Pancreas (tissue), 10 donors: ENCODE data around the gene FGD5. TPM values are rescaled to one million over a fixed set of nuclear protein-coding genes. Genes with fewer than 3 reads are reported as not detected.

Source experiments
- ATAC-seq, 4 donors: fragments of 200-7000 bp; cut with Tn5 transposase; one replicate each; pipeline versions ENCODE4 v1.8.0 to v1.9.1; 2020; ENCODE audit warnings: mild to moderate bottlenecking in 4 of 4, moderate library complexity in 4 of 4
- DNase-seq, 6 donors: peaks; one replicate each; pipeline ENCODE4 v3.0.0-alpha.2; 2020
- FAIRE-seq: peaks from 2 replicates; lab custom pipeline; 2012; peaks lifted over from hg19 to GRCh38; lab: Jason Lieb, UNC
- H3K27ac ChIP-seq, 4 donors: fragments of 200-600 bp; sonication (generic); 1 replicate in 3 of 4; 2 replicates in 1 of 4; pipeline versions ENCODE4 v1.5.0 to v1.8.0; 2020
- H3K27me3 ChIP-seq, 4 donors: fragments of 200-600 bp; one replicate each; pipeline ENCODE4 v1.8.0; 2021
- H3K36me3 ChIP-seq, 3 donors: fragments of 200-600 bp; sonication (generic) in 1 of 3; one replicate each; pipeline versions ENCODE4 v1.5.0 to v1.8.0; 2020 to 2021
- H3K4me1 ChIP-seq, 3 donors: fragments of 200-600 bp; one replicate each; pipeline ENCODE4 v1.8.0; 2021
- H3K4me3 ChIP-seq, 4 donors: fragments of 200-600 bp; sonication (generic) in 2 of 4; one replicate each; pipeline versions ENCODE4 v1.5.0 to v1.8.0; 2020 to 2021
- H3K9me3 ChIP-seq, 4 donors: fragments of 200-600 bp; one replicate each; pipeline ENCODE4 v1.8.0; 2021
- CTCF ChIP-seq, 4 donors: fragments of 200-600 bp; sonication (generic) in 3 of 4; IDR thresholded peaks; one replicate each; pipeline versions ENCODE4 v1.5.0 to v1.8.0; 2021; ENCODE audit warnings: antibody characterized with exemption in 4 of 4
- WGBS, 2 donors: extraction: QIAGEN DNeasy Blood & Tissue Kit; methylation state at CpG; one replicate each; pipeline ENCODE4 v1.1.7; 2013; 5-methylcytosine and 5-hydroxymethylcytosine counted together
- intact Hi-C, 3 donors: fragments of 100-400 bp; cut with DNase I; formaldehyde crosslinking; loops; one replicate each; pipeline versions ENCODE4 v1.11.1 to v1.14.2; 2022
- polyA plus RNA-seq, 2 donors: library from polyadenylated mRNA; stranded (reverse); fragments of 200-250 nt; gene quantifications; one replicate each; pipeline ENCODE4 v1.2.3, GENCODE V29; 2013
- total RNA-seq, 6 donors: library from RNA; stranded (reverse); fragmentation: NEBNext Ultra II Directional in 4 of 6; extraction: Animal tissue kit (Norgen Biotek cat#: 25700) in 4 of 6; gene quantifications; one replicate each; pipeline versions ENCODE4 v1.2.1 to v1.2.4, GENCODE V29; 2021 to 2023
- donor health status: healthy with polysubstance abuse.
- donor health status: DM: no; HTN: no; CAD: no; lungs with moderate emphysema.
- donor health status: DM: no; HTN: no; CAD: no.
- donor health status: control.
- donor health status: control.
- donor health status: Bipolar disorder and iron deficiency.
- donor health status: DM: yes; HTN: yes; CAD: no.
- donor health status: DM: no; HTN: no; CAD: no.
- donor health status: DM: no; HTN: no; CAD: no.
- donor health status: DM: yes; HTN: yes; CAD: no.

Gene FGD5
- total and polyA plus RNA-seq, 8 donors: 2.2 to 7.1 (median 3.3) TPM

- Histone ChIP-seq H3K4me1 (no peaks in the 10 kb centered on the region), H3K9me3 (no peaks in the 10 kb centered on the region), H3K36me3 (no peaks in the 10 kb centered on the region), H3K27ac (no peak overlapping the region), H3K27me3 (peaks cover 0 to 4% (median 0%) of the 10 kb centered on the region in 4 donors), H3K4me3 (no peak overlapping the region)
- no peak for FAIRE-seq
- intact Hi-C loops: loop anchor here in 2 of 3 donors (5.0 to 10.0 kb wide), 2 partner anchors 122 to 125 kb away; no protein-coding TSS in a partner anchor
- TF ChIP-seq CTCF (IDR thresholded peaks at IDR 0.05): no peak
- no peak for DNase-seq
- no peak for ATAC-seq
- 75 to 81% methylated on average over 9 of the region's 9 CpGs for WGBS, 2 donors
These were observed 26.1 kb upstream of the FGD5 start for GRCh38 chr3:14792691-14793121.

DNA sequence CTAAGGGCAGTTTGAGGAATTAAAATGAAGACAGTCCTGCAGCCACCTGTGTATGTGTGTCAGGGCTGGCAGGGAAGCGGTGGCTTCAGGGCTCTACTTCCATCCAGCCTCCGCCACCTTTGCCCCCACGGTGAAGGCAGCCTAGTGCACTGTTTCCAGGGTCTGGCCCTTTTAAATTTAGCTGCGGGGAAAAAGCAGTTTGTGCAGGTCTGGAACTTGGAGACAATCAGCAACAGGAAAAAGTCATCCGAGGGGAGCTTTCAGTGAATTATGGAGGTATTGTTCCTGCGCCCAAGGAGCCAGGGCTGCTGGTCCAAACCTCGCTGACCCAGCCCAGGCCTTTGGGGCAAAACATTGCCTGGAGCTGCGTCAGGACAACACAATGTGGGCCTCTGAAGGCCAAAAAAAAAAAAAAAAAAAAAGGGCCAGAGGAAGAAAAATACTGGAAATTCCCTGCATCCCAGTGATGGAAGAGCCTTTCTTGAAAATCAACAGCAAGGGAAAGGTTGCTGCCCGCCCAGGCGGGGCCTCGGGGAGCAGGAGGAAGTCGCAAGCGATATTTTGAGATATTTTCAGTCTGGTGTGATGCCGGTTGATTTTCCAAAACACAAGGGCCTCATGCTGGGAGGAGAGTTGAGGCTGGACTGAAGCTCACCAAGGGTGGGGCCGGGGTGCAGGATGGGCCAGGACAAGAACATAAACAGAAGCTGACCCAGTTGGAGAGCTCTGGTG lies 25.5 kb upstream of the FGD5 start:
- DNase-seq (no peak), FAIRE-seq (no peak), ATAC-seq (no peak)
- H3K27ac ChIP-seq: no peak overlapping the region
- TF ChIP-seq CTCF (IDR thresholded peaks at IDR 0.05): no peak
- H3K4me3 ChIP-seq: no peak overlapping the region
- no peaks in the 10 kb centered on the region for H3K9me3 ChIP-seq
- 68 to 79% methylated on average over 15 of the region's 15 CpGs for WGBS, 2 donors
- peaks cover 0 to 4% (median 0%) of the 10 kb centered on the region in 4 donors for H3K27me3 ChIP-seq
- H3K4me1 ChIP-seq: no peaks in the 10 kb centered on the region
- no peaks in the 10 kb centered on the region for H3K36me3 ChIP-seq
- intact Hi-C loops: loop anchor here in 2 of 3 donors (5.0 to 10.0 kb wide), 2 partner anchors 122 to 124 kb away; no protein-coding TSS in a partner anchor

DNA sequence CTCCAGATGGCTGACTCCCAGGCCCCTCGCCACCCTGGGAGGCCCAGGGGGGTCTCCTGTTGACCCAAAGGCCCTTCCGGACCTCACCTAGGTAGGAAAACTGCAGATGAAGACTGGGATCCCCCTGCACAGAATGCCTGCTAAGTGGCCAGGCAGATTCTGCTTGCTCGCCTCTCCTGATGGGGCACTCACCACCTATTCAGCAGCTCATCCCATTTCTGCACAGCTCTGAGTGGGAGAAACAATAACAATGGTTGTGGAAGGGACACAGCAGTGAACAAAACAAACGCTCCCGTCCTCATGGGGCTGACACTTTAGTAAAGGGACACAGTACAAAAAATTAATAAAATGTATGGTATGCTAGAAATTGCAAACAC lies 24.9 kb upstream of the FGD5 start:
- no peaks in the 10 kb centered on the region for H3K9me3 ChIP-seq
- no peak overlapping the region for H3K4me3 ChIP-seq
- DNase-seq: no peak
- TF ChIP-seq CTCF (IDR thresholded peaks at IDR 0.05): no peak
- ATAC-seq: no peak
- H3K27me3 ChIP-seq: peaks cover 0 to 4% (median 0%) of the 10 kb centered on the region in 4 donors
- no peak for FAIRE-seq
- H3K36me3 ChIP-seq: no peaks in the 10 kb centered on the region
- WGBS, 2 donors: 56 to 58% methylated on average over 5 of the region's 5 CpGs
- H3K27ac ChIP-seq: no peak overlapping the region
- no peaks in the 10 kb centered on the region for H3K4me1 ChIP-seq
- intact Hi-C loops: loop anchor here in 2 of 3 donors (5.0 to 10.0 kb wide), 2 partner anchors 121 to 123 kb away; no protein-coding TSS in a partner anchor

DNA sequence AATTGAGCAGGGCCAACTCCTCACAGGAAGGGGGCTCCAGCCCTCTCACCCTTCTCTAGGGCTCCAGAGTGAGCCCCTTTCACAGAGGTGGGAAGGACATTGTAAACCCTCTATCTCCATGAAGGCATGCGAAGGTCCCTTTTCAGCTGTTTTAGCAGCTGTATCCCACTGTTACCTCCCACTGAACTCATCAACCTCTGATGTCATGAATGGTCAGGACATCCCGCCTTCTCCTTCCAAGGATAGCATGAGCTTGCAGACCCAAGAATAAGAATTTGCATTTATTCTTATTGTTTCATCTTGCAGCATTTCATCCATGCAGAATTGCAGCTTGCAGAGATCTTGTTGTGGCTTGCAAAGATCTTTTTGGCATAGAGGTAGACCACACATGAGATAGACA lies 24.3 kb upstream of the FGD5 start:
- H3K36me3 ChIP-seq: no peaks in the 10 kb centered on the region
- DNase-seq (no peak), FAIRE-seq (no peak), ATAC-seq (no peak)
- H3K27ac ChIP-seq: no peak overlapping the region
- no peak for TF ChIP-seq CTCF (IDR thresholded peaks at IDR 0.05)
- H3K4me3 ChIP-seq: no peak overlapping the region
- H3K27me3 ChIP-seq: peaks cover 0 to 4% (median 0%) of the 10 kb centered on the region in 4 donors
- intact Hi-C loops: loop anchor here in 2 of 3 donors (5.0 to 10.0 kb wide), 2 partner anchors 120 to 123 kb away; no protein-coding TSS in a partner anchor
- no peaks in the 10 kb centered on the region for H3K9me3 ChIP-seq
- H3K4me1 ChIP-seq: no peaks in the 10 kb centered on the region
- WGBS, 2 donors: 63 to 84% methylated on average over 2 of the region's 2 CpGs

GRCh38 chr3:14795996-14796395 lies 22.8 kb upstream of the FGD5 start:
- WGBS, 2 donors: 47 to 50% methylated on average over 2 of the region's 2 CpGs
- DNase-seq: no peak
- Histone ChIP-seq H3K27ac (no peak overlapping the region), H3K27me3 (peaks cover 0 to under 1% (median 0%) of the 10 kb centered on the region in 4 donors), H3K4me1 (no peaks in the 10 kb centered on the region), H3K36me3 (no peaks in the 10 kb centered on the region), H3K9me3 (no peaks in the 10 kb centered on the region), H3K4me3 (no peak overlapping the region)
- intact Hi-C loops: loop anchor here in 1 of 3 donors (10.0 kb wide), 1 partner anchor 119 kb away; no protein-coding TSS in a partner anchor
- no peak for FAIRE-seq
- no peak for TF ChIP-seq CTCF (IDR thresholded peaks at IDR 0.05)
- ATAC-seq: peak in 1 of 4 donors; percentile 41
